Measurements from ENCODE around the gene SNX25. TPM values are rescaled to one million over a fixed set of nuclear protein-coding genes. Genes with fewer than 3 reads are reported as not detected.

SNX25 gene
- polyA plus RNA-seq, 1 experiment: 12.6 TPM

DNA sequence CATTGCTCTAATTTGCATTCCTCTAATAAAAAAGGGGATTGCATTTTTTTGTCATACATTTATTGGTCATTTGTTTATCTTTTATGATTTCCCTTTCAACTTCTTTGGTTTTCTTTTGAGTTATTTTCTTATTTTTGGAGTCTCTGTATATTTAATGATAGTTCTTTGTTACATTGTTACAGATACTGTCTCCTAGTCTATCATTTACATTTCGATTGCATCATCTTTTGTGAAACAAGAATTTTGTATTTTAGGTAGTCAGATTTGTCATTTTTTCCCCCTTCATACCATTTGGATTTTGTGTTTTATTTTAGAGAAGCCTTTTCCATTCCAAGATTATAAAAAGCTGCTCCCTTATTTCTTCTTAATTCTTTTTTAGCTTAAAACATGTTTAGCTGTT, 37.1 kb downstream of the SNX25 start:
- H3K27me3 ChIP-seq (ENCODE audit: control insufficient read depth, insufficient read depth, low read length): no peaks in the 10 kb centered on the region
- no peaks in the 10 kb centered on the region for H3K9me3 ChIP-seq (ENCODE audit: control insufficient read depth, insufficient read depth, low read length)
- H3K27ac ChIP-seq (ENCODE audit: low read depth, low read length): no peak overlapping the region
- CTCF ChIA-PET: interaction anchor here (0.6 to 1.1 kb wide), 2 partner anchors 37 to 110 kb away, joined by 3 read pairs; no protein-coding TSS in a partner anchor
- TF ChIP-seq, protein P1, sequence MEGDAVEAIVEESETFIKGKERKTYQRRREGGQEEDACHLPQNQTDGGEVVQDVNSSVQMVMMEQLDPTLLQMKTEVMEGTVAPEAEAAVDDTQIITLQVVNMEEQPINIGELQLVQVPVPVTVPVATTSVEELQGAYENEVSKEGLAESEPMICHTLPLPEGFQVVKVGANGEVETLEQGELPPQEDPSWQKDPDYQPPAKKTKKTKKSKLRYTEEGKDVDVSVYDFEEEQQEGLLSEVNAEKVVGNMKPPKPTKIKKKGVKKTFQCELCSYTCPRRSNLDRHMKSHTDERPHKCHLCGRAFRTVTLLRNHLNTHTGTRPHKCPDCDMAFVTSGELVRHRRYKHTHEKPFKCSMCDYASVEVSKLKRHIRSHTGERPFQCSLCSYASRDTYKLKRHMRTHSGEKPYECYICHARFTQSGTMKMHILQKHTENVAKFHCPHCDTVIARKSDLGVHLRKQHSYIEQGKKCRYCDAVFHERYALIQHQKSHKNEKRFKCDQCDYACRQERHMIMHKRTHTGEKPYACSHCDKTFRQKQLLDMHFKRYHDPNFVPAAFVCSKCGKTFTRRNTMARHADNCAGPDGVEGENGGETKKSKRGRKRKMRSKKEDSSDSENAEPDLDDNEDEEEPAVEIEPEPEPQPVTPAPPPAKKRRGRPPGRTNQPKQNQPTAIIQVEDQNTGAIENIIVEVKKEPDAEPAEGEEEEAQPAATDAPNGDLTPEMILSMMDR (IDR thresholded peaks at IDR 0.05; ENCODE audit: low read depth, low read length): no peak
- no peak for DNase-seq (ENCODE audit: low read depth, low spot score)
- POLR2A ChIA-PET: no interaction called here
- H3K4me3 ChIP-seq (ENCODE audit: low read depth, low read length): no peak overlapping the region

DNA sequence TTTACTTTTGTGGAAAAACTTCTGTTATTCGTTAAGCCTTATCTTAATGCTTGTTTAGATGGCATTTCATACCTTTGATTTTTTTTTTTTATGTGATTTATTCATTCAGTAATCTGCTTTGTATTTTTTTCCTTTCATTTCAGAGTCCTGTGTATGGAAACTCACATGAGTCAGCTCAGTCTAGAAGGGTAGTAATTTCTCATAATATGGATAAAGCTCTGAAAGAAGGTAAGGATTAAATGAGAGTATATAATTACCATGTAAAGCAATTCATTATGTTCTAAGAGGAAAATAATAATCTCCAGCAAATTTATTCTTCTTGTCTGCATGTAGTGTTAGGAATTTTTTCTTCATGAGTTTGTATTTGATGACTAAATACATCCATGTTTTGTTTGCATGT, 37.8 kb downstream of the SNX25 start:
- Histone ChIP-seq H3K4me3 (ENCODE audit: low read depth, low read length) (no peak overlapping the region), H3K9me3 (ENCODE audit: control insufficient read depth, insufficient read depth, low read length) (no peaks in the 10 kb centered on the region), H3K27me3 (ENCODE audit: control insufficient read depth, insufficient read depth, low read length) (no peaks in the 10 kb centered on the region), H3K27ac (ENCODE audit: low read depth, low read length) (no peak overlapping the region)
- CTCF ChIA-PET: interaction anchor here (0.9 to 1.1 kb wide), 2 partner anchors 19 to 36 kb away, joined by 3 read pairs; no protein-coding TSS in a partner anchor
- TF ChIP-seq, protein P1 (IDR thresholded peaks at IDR 0.05; ENCODE audit: low read depth, low read length): no peak
- no peak for DNase-seq (ENCODE audit: low read depth, low spot score)
- POLR2A ChIA-PET: no interaction called here

DNA sequence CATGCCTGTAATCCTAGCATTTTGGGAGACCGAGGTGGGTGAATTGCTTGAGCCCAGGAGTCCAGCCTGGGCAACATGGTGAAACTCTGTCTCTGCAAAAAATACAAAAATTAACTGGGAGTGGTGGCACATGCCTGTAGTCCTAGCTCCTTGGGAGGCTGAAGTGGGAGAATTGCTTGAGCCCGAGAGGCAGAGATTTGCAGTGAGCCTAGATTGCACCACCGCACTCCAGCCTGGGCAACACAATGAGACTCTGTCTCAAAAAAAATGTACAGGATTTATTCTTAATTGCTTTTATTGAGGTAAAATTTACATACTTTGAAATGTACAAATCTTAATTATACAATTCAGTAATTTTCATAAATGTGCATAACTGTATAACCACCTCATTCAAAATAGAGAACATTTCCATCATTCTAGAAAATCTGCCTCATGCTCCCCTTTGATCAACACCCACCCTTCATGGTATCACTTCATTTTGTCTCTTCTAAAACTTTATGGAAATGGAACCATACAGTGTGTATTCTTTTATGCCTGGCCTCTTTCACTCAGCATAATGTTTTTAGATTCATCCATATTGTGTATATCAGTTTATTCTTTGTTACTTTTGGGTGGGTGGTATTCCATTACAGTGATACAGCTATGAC, 39.1 kb downstream of the SNX25 start:
- Histone ChIP-seq H3K27me3 (ENCODE audit: control insufficient read depth, insufficient read depth, low read length) (no peaks in the 10 kb centered on the region), H3K9me3 (ENCODE audit: control insufficient read depth, insufficient read depth, low read length) (no peaks in the 10 kb centered on the region), H3K4me3 (ENCODE audit: low read depth, low read length) (no peak overlapping the region), H3K27ac (ENCODE audit: low read depth, low read length) (no peak overlapping the region)
- CTCF ChIA-PET: interaction anchor here (0.9 kb wide), 1 partner anchor 65 kb away, joined by 4 read pairs; no protein-coding TSS in a partner anchor
- no peak for DNase-seq (ENCODE audit: low read depth, low spot score)
- TF ChIP-seq, protein P1 (IDR thresholded peaks at IDR 0.05; ENCODE audit: low read depth, low read length): no peak
- POLR2A ChIA-PET: no interaction called here

DNA sequence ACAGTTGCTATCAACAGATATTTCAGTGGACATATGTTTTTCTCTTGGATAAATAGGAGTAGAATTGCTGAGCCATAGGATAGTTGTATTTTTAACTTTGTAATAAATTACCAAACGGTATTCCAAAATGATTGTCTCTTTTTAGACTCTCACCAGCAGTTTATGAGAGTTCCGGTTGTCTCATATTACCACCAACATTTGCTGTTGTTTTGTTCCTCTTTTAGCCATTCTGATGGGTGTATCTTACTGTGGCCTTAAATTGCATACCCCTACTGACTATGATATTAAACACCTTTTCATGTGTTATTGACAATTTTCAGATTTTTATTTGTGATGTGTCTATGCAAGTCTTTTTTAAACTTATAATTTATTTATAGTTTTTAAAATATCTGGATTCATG, 39.7 kb downstream of the SNX25 start:
- H3K27me3 ChIP-seq (ENCODE audit: control insufficient read depth, insufficient read depth, low read length): no peaks in the 10 kb centered on the region
- ChIA-PET CTCF (no interaction called here), POLR2A (no interaction called here)
- H3K9me3 ChIP-seq (ENCODE audit: control insufficient read depth, insufficient read depth, low read length): no peaks in the 10 kb centered on the region
- TF ChIP-seq, protein P1 (IDR thresholded peaks at IDR 0.05; ENCODE audit: low read depth, low read length): no peak
- H3K27ac ChIP-seq (ENCODE audit: low read depth, low read length): no peak overlapping the region
- no peak overlapping the region for H3K4me3 ChIP-seq (ENCODE audit: low read depth, low read length)
- DNase-seq (ENCODE audit: low read depth, low spot score): no peak

DNA sequence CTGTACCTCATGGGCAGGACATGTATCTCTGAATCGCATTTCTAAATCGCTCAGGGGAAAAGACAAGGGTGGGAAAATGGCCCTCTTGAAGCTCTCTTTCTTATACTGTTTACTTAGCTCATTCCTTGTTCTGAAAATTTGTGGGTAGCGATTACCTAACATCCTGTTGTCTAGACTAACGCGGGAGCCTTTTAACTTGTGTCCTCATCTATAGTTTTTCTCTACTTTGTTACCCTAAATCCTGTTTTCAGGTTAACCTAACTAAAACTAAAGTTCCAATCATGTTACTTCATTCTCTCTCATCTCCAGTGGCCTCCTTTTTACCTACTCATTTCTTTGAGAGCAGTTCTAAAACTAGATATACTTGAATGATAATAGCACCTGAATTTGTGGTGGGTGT, 45.0 kb downstream of the SNX25 start:
- ChIA-PET CTCF (no interaction called here), POLR2A (interaction anchor here (1.2 kb wide), 1 partner anchor 142 kb away, joined by 3 read pairs; the partner anchor contains the start of gene ANKRD37)
- Histone ChIP-seq H3K9me3 (ENCODE audit: control insufficient read depth, insufficient read depth, low read length) (no peaks in the 10 kb centered on the region), H3K27ac (ENCODE audit: low read depth, low read length) (no peak overlapping the region), H3K4me3 (ENCODE audit: low read depth, low read length) (no peak overlapping the region), H3K27me3 (ENCODE audit: control insufficient read depth, insufficient read depth, low read length) (no peaks in the 10 kb centered on the region)
- DNase-seq (ENCODE audit: low read depth, low spot score): no peak
- TF ChIP-seq, protein P1 (IDR thresholded peaks at IDR 0.05; ENCODE audit: low read depth, low read length): no peak
